CD4-positive, alpha-beta T cell treated with Interleukin-6 at 100 ng/mL for 8 hours (primary cell): ENCODE results near the gene ANKRD11.

Experiments used
- DNase-seq: peaks from one replicate; pipeline ENCODE4 v3.0.0-alpha.2; 2020; ENCODE audit warnings: mixed read lengths, low spot score

Gene ANKRD11

DNA sequence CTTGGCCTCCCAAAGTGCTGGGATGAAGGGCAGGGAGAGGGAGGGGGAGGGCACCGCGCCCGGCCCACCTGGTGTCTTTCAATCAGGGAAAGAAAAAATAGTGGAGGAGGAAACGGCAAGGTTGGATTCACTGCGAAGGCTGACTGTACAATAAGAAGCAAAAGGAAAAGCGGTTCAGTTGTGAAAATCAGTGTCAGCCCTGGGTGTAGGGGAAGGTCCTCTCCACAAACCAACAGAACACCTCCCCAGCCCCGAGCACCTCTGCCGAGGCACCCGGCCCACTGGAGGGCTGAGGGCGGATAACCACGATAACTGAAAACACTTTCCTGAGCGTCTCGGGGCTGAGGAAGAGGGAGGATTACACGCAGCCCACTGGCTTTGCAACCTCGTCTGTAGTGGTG is 16.4 kb upstream of the ANKRD11 start:
- peak; percentile 8 for DNase-seq

DNA sequence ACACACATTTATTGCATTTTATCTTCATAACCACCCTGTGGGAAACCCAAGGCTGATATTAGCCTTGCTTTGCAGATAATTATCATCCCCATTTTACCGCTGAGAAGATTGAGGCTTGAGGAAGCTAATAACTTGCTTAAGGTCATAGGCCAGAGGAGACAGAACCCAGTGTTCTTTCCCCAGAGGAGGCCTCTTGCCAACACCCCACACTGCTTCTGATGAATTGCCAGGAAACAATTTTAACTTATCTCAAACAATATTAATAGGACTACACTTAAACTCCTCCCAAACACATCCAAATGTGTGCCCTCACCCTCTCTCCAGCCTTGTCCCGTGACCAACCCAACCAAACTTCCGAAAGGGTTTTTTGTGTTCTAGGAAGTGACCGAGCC is 15.7 kb upstream of the ANKRD11 start:
- DNase-seq, result no peak

DNA sequence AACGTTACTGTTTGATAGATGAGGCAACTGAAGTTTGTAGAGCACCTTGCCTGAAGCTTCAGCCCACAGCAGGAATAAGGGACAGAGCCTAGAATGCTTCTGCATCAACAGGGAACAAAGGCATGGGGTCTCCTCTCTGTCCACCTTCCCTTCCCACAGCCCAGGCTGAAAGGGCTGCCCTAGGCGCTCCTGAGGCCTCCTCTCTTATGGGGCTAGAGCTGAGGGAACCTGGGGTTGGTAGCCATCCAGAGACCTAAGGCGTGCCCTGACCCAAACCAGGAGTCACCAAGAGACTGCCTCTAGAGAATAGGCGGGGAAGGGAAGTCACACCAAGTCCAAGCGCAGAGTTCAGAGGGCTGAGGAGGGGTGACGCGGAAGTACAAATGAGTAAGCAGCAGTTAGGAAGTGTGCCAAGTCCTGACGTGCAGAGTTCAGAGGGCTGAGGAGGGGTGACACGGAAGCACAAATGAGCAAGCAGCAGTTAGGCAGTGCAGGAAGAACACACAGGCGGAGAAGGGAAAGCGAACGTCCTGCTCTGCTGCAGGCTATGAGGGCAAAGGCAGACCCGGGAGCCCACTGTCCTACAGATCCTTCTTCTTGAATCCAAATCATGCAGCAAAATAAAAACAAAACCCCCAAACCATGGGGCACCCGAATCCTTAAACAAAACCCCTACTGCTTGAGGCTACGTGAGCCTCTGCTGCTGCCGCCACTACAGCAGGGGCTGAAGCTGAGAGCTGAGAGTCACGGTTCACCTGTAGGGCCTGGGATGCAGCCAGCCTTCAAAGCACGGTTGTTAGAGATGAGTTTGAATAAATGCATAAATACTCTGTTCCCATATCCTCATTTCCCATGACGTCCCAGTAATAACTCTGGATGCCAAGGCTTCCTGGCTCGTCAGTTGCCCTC is 15.1 kb upstream of the ANKRD11 start:
- peak; percentile 94 for DNase-seq

DNA sequence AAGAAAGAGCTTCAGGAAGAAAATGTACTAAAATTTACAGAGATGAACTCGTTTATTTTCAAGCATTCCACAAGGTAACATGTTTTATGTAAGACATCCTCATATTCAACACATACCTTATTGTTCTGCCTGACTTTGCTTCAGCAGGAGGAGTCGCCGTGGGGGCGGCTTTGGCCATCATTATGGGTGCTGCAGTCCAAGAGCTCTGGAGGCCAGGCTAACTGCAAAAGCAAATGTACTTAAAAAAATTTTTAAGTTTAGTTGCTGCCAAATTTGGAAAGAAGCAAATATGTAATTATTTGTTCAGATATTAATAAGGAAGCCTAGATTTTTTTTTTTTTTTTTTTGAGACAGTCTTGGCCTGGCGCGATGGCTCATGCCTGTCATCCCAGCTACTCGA is 13.7 kb upstream of the ANKRD11 start:
- DNase-seq, result no peak

DNA sequence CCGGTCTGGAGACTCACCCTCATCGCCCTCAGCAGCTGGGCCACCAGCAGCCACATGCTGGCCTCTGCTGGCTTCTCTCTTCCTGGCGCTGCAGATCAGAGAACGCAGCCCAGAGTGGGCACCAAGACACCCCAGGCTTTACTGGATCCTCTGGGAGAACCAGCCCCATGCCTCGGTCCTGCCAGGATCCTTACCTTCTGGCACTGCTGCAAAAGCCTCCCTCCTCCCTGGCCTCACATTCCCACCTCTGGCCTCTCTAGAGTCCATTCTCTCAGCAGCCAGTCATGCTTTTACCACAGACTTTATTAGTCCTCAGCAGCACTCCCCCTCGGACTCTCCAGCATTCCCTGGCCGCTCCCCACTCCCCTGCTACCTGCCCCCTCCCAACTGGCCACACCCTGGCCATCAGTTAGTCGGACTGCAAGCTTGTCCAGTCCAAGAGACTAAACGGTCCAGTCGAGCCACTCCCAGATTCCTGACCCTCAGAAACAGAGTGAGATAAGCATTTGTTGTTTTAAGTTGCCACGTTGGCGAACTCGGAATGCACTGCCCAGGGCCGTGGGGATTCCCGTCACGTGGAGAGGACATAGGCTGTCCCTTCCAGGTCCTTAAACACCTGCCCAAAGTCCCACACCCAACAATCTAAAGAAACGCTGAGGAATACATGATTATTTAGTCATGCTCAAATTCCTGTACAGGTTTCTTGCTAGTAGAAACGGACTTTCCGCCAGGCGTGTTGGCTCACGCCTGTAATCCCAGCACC is 11.9 kb upstream of the ANKRD11 start:
- no peak for DNase-seq

DNA sequence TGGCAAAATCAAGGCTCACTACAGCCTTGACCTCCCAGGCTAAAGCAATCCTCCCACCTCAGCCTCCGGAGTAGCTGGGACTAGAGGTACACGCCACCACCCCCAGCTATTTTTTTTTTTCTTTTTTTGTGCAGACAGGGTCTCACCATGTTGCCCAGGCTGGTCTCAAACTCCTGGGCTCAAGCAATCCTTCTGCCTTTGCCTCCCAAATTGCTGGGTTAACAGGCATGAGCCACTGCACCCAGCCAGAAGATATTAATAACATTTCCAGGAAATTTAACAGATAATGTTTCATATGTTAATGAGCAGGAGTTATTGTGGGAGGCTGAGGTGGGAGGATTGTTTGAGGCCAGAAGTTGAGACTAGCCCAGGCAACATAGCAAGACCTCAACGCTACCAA is 9.4 kb upstream of the ANKRD11 start:
- no peak for DNase-seq

DNA sequence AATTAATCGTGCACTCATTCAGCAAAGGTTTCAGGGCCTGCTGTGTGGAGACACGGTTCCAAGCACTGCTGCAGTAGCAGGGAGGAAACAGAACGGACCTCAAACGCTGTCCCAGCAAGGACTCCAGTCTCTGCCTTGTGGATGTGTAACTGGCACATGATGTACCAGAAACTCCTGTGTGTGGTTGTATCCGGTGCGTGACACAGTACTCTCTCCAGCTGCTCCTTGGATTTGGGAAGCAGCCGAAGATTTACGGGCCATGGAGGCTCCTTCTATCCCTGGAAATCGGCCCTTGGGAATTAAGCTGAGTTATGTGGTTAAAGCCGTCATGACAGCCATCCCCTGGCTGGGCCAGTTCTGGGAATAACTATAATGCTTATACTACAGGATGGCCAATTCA is 8.5 kb upstream of the ANKRD11 start:
- no peak for DNase-seq

DNA sequence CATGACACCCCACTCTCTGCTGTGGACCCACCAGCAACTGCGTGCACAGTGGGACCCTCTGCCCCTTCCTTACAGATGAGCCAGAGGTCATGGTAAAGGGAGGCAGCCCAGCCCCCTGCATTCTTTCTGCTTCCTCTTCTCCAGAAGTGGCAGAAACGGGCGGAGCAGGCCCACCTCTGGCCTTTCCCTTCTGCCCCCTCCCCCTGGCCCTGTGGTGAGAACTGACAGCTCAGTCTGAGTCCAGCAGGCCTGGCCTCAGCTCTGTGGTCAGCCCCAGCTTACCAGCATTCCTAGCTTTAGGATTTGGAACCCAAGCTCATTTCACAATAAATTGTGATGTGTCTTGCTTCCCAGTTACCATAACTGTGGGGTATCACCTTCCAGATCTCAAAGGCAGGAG is 4.8 kb upstream of the ANKRD11 start:
- DNase-seq, result no peak

DNA sequence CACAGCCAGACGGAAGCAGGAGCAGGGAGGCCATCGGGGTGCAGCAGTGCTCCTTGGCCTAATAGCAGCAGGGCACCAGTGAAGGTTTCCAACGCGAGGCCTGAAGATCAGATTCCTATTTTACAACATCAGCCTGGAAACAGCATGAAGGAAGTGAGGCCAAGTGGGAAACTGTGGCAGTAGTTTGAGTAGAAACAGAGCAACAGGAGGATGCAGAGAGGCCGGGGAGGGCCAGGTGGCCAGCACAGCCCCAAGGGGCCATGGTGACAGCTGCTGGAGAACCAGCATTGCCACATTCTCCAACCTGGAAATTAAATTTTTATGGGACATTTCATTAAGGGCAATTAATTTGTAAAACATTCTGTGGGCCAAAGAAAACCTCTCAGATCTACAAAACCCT is 3.4 kb upstream of the ANKRD11 start:
- DNase-seq, result no peak

DNA sequence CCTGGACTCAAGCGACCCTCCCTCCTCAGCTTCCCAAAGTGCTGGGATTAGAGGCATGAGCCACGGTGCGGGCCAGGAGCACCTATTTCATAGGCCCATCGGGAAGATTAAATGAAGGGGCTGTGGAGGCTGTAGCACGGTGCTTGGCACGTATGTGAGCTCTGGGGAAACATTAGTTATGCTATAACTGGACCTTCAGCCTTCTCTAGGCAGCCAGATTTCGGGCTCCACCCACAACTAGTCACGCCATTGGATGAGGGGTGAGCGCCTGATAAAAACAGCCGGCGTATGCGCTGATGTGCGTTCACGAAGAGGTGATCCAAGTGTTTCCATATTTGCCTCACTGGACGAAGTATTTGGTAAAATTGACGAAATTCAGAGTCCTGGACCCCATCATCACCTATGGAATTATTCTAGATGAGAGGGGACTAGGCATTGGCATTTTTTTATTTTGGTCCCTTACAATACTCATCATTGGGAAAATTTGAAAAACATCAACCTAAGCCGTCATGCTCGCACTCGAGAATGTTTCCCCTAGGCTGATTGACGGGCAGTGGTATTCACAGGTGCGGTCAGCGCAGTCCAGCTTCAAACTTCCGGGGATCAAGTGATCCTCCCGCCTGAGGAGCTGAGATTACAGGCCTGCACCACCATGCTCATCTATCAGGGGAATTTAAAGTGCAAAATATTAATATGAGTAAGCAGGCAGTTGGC is 1.8 kb upstream of the ANKRD11 start:
- DNase-seq, result no peak

DNA sequence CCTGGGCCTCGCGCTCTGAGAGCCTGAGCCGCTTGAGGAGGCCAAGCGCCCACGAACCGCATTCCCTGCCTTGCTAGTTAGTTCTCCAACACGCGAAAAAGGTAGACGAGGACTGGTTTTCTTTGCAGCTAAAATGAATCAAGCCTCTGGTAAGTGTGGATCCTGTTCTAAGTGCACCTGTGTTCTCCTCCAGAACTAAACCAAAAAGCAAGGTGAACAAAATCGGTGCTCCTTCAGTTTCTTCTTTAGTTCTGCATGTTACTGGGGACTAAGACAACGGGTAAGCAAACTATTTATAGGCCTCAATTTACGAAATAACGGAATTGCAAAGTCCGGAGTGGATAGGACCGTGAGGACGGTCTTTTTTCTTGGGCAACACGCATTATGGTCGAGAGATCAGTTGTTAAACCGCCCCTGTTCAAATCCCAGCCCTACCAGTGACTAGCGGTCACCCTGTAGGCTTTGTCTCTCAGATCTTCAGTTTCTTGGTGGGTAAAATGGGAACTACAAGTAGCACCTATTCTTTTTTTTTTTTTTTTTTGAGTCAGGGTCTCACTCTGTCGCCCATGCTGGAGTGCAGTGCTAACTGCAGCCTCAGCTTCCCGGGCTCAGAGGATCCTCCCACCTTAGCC is 993 bp upstream of the ANKRD11 start:
- DNase-seq, result no peak

DNA sequence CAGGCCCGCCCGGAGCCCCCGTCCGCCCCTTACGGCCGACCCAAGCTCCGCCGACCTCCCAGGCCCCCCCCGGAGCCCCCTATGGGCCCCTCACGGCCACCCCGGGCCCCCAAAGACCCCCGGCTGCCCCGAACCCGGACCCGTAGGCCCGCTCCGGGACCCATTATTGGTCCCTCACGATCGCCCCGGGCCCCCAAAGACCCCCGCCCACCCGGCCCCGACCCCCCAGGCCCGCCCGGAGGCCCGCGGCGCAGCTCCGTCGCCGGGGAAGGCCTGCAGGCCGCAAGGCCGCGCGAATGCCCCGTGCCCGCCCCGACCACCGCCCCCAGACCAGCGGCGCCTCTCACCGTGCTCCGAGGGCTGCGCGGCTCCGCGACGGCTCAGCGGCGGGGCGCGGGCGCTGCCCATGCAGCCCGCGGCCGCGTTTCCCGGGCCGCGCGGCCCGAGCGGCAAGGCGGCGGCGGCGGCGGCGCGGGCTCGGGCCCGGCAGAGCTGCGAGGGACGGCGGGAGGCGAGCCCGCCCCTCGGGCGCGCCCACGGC is 393 bp downstream of the ANKRD11 start:
- no peak for DNase-seq

DNA sequence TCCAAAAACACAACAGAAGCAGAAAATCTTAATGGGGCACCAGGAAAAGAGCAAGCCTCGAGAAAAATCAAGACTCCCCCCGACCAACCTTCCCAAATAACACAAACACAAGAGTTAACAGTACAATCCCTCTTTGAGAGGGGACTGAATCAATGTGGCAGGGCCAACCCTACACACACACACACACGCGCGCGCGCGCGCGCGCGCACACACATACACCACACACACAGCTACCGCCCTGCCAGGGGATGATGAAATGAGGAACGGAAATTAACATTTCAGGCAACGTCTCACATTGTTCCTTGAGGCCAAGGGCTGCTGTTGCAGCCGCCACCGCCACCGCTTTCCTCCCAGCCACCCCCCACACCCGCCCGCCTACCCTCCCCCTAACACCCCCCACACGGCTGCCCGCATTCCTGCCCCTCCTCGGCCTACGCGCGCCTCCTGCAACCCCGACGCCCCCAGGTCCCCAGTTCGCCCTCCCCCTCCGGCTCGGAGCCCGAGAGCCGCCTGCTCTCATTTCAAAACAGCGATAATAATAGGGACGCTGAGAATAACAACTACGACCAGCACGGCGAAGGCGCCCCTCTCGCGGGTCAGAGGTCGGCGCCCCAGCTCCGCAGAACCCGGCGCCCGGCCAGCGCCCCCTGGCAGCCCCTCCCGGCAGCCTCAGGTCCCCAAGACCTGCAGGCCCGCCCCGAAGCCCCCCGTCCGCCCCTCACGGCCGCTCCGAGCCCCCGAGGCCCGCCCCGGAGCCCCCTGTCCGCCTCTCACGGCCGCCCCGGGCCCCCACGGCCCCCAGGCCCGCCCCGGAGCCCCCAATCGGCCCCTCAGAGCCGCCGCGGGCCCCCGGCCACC is 1.1 kb downstream of the ANKRD11 start:
- DNase-seq, result peak; percentile 90

DNA sequence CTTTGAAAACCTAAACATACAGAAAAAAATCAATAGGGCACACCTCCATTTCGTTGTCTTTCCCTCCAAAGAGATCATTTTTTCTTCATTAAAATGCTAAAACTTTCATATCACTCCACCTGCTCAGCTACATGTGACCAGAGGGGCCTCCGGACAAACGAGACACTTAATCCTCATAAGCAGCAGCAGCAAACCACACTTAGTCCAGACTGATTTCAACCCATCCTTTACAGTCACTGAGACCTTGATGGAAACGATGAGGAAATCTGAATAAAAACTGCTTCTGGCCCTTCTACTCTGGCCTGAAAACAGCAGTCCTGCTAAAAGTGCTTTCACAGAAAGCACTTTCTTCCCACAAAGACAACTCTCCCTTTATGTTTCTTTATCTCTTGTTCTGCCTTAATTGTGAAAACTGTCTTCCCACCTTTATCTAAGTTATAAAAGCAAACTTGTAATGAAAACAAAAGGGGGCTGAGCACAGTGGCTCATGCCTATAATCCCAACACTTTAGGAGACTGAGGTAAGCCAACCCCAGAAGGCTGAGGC is 4.6 kb downstream of the ANKRD11 start:
- DNase-seq, result no peak

DNA sequence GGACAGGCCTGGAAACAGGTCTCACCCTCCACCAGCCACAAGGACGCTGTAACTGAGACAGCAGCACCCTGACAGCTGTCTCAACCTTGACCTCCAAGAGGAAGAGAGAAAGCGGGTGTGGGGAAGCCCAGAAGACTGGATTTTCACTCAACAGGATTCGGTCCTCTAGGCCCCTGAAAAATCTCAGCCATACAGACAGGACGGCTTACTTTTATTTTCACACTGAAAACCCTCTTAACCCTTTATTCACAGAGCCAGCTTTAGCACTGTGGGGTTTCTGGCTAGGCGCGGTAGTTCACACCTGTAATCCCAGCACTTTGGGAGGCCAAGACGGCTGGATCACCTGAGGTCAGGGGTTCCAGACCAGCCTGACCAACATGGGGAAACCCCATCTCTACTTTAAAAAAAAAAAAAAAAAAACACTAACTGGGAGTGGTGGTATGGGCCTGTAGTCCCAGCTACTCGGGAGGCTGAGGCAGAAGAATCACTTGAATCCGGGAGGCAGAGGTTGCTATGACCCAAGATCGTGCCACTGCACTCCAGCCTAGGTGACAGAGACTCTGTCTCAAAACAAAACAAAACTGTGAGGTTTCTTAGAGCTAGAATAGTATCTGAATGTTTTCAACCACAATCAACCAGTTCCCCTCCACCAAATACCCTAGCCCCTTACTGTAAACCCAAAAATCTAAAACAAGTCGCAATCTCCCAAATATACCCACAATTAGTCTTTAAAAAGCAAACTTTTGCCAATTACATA is 5.3 kb downstream of the ANKRD11 start:
- no peak for DNase-seq

DNA sequence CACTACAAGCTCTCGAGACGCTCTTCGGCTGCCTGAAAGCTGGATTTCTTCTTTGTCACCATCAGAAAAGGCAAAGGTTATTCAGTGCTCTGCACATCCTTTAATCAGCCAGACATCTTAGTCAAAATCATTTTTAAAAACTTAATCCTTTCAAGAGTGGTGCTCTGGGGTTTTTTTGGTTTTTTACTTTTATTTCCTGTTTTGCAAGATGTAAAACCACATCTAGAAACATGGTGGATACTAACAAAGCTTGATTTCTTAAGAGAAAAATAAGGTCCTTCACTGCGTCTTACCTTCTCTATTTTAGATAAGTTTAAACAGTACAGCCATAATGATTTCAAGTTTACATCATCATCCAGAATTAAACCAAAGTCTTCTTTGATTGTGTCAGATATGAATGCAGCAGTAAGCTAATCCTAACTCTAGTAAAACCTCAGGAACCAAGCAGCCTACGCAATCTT is 6.3 kb downstream of the ANKRD11 start:
- DNase-seq, result peak; percentile 53

DNA sequence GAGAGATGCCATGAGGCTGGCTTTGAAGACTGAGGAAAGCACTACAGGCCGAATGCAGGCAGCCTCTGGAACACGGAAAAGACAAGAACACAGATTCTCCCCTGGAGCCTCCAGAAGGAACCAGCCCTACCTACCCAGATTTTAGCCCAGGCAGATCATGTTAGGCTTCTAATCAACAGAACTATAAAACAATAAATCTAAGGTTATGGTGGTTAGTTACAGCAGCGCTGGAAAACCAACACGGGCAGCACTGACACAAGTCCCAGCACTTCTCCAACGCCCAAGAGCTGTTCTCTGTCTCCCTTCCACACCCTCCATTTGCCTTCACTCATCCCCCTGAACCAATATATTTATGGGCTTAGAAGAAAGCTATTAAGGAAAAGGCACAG is 7.5 kb downstream of the ANKRD11 start:
- DNase-seq, result no peak

DNA sequence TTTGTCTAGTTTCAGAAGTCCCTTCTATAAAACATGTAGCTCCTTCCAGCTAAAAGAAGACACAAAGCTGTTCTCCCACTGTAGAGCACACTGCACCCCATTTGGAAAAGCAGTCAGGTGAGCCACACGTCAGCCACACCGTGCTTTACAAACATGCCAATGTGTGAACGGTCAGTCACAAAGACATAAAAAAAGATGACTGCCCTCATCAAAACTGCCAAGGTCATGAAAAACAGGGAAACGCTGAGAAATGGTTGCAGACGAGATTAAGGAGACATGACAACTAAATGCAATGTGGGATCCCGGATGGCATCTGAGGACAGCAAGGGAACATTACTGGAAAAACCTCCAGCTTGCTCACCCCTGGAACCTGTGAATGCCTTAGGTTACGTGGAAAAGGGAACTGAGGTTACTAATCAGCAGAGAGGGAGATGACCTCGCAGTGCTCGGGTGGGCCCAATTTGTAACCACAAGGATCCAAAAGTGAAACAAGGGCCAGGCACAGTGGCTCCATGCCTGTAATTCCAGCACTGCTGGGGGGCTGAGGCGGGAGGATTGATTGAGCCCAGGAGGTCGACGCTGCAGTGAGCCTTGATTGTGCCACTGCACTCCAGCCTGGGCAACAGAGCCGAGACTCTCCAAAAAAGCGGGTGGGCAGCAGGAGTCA is 8.1 kb downstream of the ANKRD11 start:
- no peak for DNase-seq

DNA sequence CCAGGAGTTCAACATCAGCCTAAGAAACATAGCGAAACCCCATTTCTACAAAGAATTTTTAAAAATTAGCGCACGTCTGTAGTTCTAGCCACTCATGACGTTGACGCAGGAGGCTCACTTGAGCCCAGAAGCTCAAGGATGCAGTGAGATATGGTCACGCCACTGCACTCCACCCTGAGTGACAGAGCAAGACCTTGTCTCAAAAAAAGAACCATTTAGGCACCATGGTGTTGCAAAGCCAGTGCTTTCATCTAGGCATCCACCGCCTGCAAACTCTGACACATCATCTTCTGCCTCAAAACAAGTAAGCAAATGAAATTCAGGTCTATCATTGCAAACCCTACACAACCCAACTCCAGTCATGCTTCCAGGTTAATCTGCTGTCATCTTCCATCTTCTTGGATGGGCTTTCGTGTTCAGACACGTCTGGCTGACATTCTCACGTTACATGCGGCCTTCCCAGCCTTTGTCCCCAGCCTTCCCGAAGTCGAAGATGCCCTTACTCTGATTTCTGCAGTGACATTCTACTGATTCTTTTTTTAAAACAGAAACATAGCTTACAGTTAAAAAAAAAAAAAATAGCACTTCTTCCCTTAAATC is 8.9 kb downstream of the ANKRD11 start:
- DNase-seq, result no peak
